Gastroesophageal sphincter (tissue), 3 donors: ENCODE measurements around the gene FADS3.

Experiments
- CTCF ChIP-seq, 4 experiments: fragments of 200-600 bp in 2 of 4; fragments of 450-650 bp in 2 of 4; sonication (generic) in 1 of 4; IDR thresholded peaks; one replicate each; pipeline ENCODE4 v1.5.1; 2017 to 2019; ENCODE audit warnings: antibody characterized with exemption in 4 of 4, mild to moderate bottlenecking in 2 of 4, moderate library complexity in 2 of 4
- EP300 ChIP-seq: sonication (generic); formaldehyde crosslinking; IDR thresholded peaks from one replicate; pipeline ENCODE4 v1.6.1; 2017; ENCODE audit warnings: antibody characterized with exemption, mild to moderate bottlenecking
- POLR2A ChIP-seq, 2 donors: fragments of 450-650 bp; IDR thresholded peaks; one replicate each; pipeline ENCODE4 v1.6.1; 2017; ENCODE audit warnings: antibody characterized with exemption in 2 of 2, mild to moderate bottlenecking in 2 of 2, moderate library complexity in 1 of 2

- no peak for TF ChIP-seq CTCF (IDR thresholded peaks at IDR 0.05)
- TF ChIP-seq EP300 = no peak
- TF ChIP-seq POLR2A (IDR thresholded peaks at IDR 0.05) = no peak
Measured at GRCh38 chr11:61883947-61884346, 7.4 kb downstream of the FADS3 start.
